ENCODE data around the gene XPO5. TPM values are rescaled to one million over a fixed set of nuclear protein-coding genes. Genes with fewer than 3 reads are reported as not detected.

The XPO5 gene
- total RNA-seq, 1 donor from 2014 or later: 53.0 TPM

DNA sequence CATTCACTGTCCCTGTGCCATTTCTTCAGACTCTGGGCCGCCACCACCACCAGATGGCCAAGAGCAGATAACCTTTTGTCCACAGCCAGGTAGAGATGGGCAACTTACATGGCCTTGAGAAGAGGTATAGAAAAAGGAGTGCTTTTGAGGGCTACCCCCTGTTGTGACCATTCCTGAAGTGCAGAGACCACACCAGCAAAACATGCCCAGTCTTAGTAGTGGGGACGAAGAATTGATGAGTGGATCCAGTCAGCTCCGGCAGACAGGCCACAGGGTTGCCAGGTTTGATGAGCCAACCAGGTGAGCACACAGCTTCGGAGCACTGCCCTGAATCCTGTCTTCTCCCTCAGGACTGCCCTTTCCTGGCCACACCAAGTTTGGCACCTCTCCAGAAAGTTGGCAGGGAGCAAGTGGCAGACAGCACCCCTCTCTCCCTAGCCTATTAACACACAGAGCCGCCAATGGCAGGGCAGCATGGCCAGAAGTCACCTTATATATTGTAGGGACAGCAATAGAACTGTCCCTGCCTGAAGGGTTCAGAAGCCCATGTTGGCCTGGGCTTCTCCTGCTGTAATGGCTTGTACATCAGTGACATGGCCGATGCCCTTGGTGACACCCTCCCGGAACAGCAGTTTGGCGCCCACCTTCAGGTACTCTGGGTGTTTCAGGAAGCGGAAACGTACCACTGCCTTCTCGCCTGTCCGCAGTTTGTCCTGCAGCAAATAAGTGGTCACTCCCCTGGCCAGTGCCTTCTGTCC, 45.4 kb upstream of the XPO5 start:
- H3K4me3 Mint-ChIP-seq (ENCODE audit: unreplicated experiment): no peak overlapping the region
- Histone ChIP-seq H3K4me1 (ENCODE audit: insufficient read depth, low read length) (peaks cover under 1% of the 10 kb centered on the region), H4K20me1 (ENCODE audit: insufficient read depth, low read length) (peaks cover 15% of the 10 kb centered on the region), H3K9me3 (ENCODE audit: insufficient read depth, low read depth, low read length) (no peaks in the 10 kb centered on the region), H3K36me3 (ENCODE audit: insufficient read depth, low read length) (peaks cover 63% of the 10 kb centered on the region), H3K4me2 (ENCODE audit: low read length) (no peak overlapping the region), H3K79me2 (ENCODE audit: insufficient read depth, low read length) (peaks cover 24% of the 10 kb centered on the region), H3K27me3 (ENCODE audit: insufficient read depth, low read length) (no peaks in the 10 kb centered on the region), H3K4me3 (ENCODE audit: insufficient read depth, low read depth, low read length) (no peak overlapping the region), H3K27ac (ENCODE audit: low read depth, low read length) (no peak overlapping the region), H2AFZ (ENCODE audit: low read depth, low read length) (no peak overlapping the region), H3K9ac (ENCODE audit: low read length) (no peak overlapping the region)
- no peaks in the 10 kb centered on the region for H3K27me3 Mint-ChIP-seq (ENCODE audit: low read depth, unreplicated experiment)
- FAIRE-seq (no peak), DNase-seq (ENCODE audit: low read depth) (no peak)
- TF ChIP-seq, protein P1, sequence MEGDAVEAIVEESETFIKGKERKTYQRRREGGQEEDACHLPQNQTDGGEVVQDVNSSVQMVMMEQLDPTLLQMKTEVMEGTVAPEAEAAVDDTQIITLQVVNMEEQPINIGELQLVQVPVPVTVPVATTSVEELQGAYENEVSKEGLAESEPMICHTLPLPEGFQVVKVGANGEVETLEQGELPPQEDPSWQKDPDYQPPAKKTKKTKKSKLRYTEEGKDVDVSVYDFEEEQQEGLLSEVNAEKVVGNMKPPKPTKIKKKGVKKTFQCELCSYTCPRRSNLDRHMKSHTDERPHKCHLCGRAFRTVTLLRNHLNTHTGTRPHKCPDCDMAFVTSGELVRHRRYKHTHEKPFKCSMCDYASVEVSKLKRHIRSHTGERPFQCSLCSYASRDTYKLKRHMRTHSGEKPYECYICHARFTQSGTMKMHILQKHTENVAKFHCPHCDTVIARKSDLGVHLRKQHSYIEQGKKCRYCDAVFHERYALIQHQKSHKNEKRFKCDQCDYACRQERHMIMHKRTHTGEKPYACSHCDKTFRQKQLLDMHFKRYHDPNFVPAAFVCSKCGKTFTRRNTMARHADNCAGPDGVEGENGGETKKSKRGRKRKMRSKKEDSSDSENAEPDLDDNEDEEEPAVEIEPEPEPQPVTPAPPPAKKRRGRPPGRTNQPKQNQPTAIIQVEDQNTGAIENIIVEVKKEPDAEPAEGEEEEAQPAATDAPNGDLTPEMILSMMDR (IDR thresholded peaks at IDR 0.05; ENCODE audit: insufficient read depth, low read depth, low read length): no peak
- TF ChIP-seq EZH2 (IDR thresholded peaks at IDR 0.05; ENCODE audit: insufficient read depth, low read length): no peak
- peaks cover 7% of the 10 kb centered on the region for H3K4me1 Mint-ChIP-seq (ENCODE audit: low read depth, unreplicated experiment)
- H3K9me3 Mint-ChIP-seq (ENCODE audit: unreplicated experiment): no peaks in the 10 kb centered on the region
- H3K36me3 Mint-ChIP-seq (ENCODE audit: low read depth, unreplicated experiment): peaks cover 45% of the 10 kb centered on the region
- H3K27ac Mint-ChIP-seq (ENCODE audit: unreplicated experiment): no peak overlapping the region

DNA sequence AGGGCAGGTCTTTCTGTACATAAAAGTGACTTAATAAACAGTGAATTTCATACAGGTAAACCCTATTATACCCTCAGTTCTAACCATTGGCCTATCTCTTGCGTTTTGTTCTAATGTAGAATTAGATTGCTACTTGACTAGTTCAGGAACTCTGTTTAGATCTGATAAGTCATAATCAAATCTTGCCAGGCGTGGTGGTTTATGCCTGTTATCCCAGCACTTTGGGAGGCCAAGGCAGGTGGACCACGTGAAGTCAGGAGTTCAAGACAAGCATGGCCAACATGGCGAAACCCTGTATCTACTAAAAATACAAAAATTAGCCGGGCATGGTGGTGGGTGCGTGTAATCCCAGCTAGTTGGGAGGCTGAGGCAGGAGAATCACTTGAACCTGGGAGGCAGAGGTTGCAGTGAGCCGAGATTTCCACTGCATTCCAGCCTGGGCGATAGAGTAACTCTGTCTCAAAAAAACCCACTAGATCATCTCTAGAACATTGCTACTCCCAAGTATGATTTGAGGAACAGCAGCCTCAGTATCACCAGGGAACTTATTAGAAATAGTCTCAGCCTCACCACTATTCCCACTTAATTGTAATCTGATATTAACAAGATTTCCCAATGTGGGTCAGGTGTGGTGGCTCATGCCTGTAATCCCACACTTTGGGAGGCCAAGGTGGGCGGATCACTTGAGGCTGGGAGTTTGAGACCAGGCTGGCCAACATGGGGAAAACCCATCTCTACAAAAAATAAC, 41.1 kb upstream of the XPO5 start:
- Histone ChIP-seq H3K79me2 (ENCODE audit: insufficient read depth, low read length) (no peaks in the 10 kb centered on the region), H4K20me1 (ENCODE audit: insufficient read depth, low read length) (peaks cover 9% of the 10 kb centered on the region), H3K4me3 (ENCODE audit: insufficient read depth, low read depth, low read length) (no peak overlapping the region), H3K4me2 (ENCODE audit: low read length) (no peak overlapping the region), H3K9me3 (ENCODE audit: insufficient read depth, low read depth, low read length) (no peaks in the 10 kb centered on the region), H3K4me1 (ENCODE audit: insufficient read depth, low read length) (no peaks in the 10 kb centered on the region), H3K27ac (ENCODE audit: low read depth, low read length) (no peak overlapping the region), H3K27me3 (ENCODE audit: insufficient read depth, low read length) (no peaks in the 10 kb centered on the region), H2AFZ (ENCODE audit: low read depth, low read length) (no peak overlapping the region), H3K36me3 (ENCODE audit: insufficient read depth, low read length) (peaks cover 48% of the 10 kb centered on the region), H3K9ac (ENCODE audit: low read length) (no peak overlapping the region)
- H3K9me3 Mint-ChIP-seq (ENCODE audit: unreplicated experiment): no peaks in the 10 kb centered on the region
- TF ChIP-seq, protein P1 (IDR thresholded peaks at IDR 0.05; ENCODE audit: insufficient read depth, low read depth, low read length): no peak
- no peak for TF ChIP-seq EZH2 (IDR thresholded peaks at IDR 0.05; ENCODE audit: insufficient read depth, low read length)
- FAIRE-seq (no peak), DNase-seq (ENCODE audit: low read depth) (no peak)
- no peak overlapping the region for H3K4me3 Mint-ChIP-seq (ENCODE audit: unreplicated experiment)
- peak overlapping the region; percentile 66 for H3K27ac Mint-ChIP-seq (ENCODE audit: unreplicated experiment)
- no peaks in the 10 kb centered on the region for H3K27me3 Mint-ChIP-seq (ENCODE audit: low read depth, unreplicated experiment)
- no peaks in the 10 kb centered on the region for H3K4me1 Mint-ChIP-seq (ENCODE audit: low read depth, unreplicated experiment)
- peaks cover 28% of the 10 kb centered on the region for H3K36me3 Mint-ChIP-seq (ENCODE audit: low read depth, unreplicated experiment)

DNA sequence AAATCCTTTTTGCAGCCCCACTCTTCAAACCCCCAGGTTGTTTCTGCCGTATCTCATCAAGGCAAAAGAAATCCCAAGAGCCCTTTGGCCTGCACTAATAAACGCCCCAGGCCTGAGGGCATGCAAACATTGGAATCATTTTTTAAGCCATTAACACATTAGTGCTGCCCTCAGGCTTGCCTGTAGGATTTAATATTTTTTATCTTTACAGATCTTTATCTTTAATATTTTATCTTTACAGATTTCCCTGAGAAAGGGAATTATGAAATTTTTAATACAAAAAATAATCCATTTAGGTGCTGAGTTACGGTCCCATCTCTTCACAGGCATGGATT, 38.5 kb upstream of the XPO5 start:
- H2AFZ ChIP-seq (ENCODE audit: low read depth, low read length): no peak overlapping the region
- H3K27ac ChIP-seq (ENCODE audit: low read depth, low read length): no peak overlapping the region
- no peak for TF ChIP-seq EZH2 (IDR thresholded peaks at IDR 0.05; ENCODE audit: insufficient read depth, low read length)
- TF ChIP-seq, protein P1 (IDR thresholded peaks at IDR 0.05; ENCODE audit: insufficient read depth, low read depth, low read length): no peak
- no peak for DNase-seq (ENCODE audit: low read depth)
- H3K36me3 Mint-ChIP-seq (ENCODE audit: low read depth, unreplicated experiment): peaks cover 23% of the 10 kb centered on the region
- no peaks in the 10 kb centered on the region for H3K4me1 ChIP-seq (ENCODE audit: insufficient read depth, low read length)
- H3K4me1 Mint-ChIP-seq (ENCODE audit: low read depth, unreplicated experiment): peaks cover 9% of the 10 kb centered on the region
- no peaks in the 10 kb centered on the region for H3K79me2 ChIP-seq (ENCODE audit: insufficient read depth, low read length)
- no peak overlapping the region for H3K4me2 ChIP-seq (ENCODE audit: low read length)
- H3K9ac ChIP-seq (ENCODE audit: low read length): no peak overlapping the region
- no peak overlapping the region for H3K4me3 ChIP-seq (ENCODE audit: insufficient read depth, low read depth, low read length)
- peaks cover 40% of the 10 kb centered on the region for H3K36me3 ChIP-seq (ENCODE audit: insufficient read depth, low read length)
- no peaks in the 10 kb centered on the region for H3K9me3 Mint-ChIP-seq (ENCODE audit: unreplicated experiment)
- no peaks in the 10 kb centered on the region for H3K9me3 ChIP-seq (ENCODE audit: insufficient read depth, low read depth, low read length)
- no peaks in the 10 kb centered on the region for H4K20me1 ChIP-seq (ENCODE audit: insufficient read depth, low read length)
- H3K4me3 Mint-ChIP-seq (ENCODE audit: unreplicated experiment): peak overlapping the region; percentile 27
- H3K27me3 Mint-ChIP-seq (ENCODE audit: low read depth, unreplicated experiment): no peaks in the 10 kb centered on the region
- no peak for FAIRE-seq
- H3K27ac Mint-ChIP-seq (ENCODE audit: unreplicated experiment): no peak overlapping the region
- H3K27me3 ChIP-seq (ENCODE audit: insufficient read depth, low read length): no peaks in the 10 kb centered on the region
